OCI-LY3 (cell line): ENCODE results near the gene DAB1.

Experiments
- H2AFZ ChIP-seq: fragments of 200-600, 300-600 bp; shearing (Covaris generic); 2 replicates; pipeline ENCODE4 v1.6.0; 2014; ENCODE audit warnings: antibody characterized with exemption, low read depth, low read length
- H3K27ac ChIP-seq: fragments of 200-600, 300-600 bp; sonication (generic); 2 replicates; pipeline ENCODE4 v1.5.1; 2014; ENCODE audit warnings: mild to moderate bottlenecking, low read length, moderate library complexity, mixed read lengths
- H3K27me3 ChIP-seq: fragments of 200-600, 300-600 bp; sonication (generic); 2 replicates; pipeline ENCODE4 v1.6.1; 2014; ENCODE audit warnings: low read depth, low read length, mixed read lengths
- H3K36me3 ChIP-seq: fragments of 200-600, 300-600 bp; sonication (generic); replicated peaks from 2 replicates; pipeline ENCODE3; 2014; ENCODE audit warnings: low read depth, low read length, mixed read lengths
- H3K4me1 ChIP-seq: fragments of 300-600, 200-600 bp; sonication (generic); 2 replicates; pipeline ENCODE4 v1.6.1; 2014; ENCODE audit warnings: low read length, mixed read lengths
- H3K4me2 ChIP-seq: fragments of 200-600, 300-600 bp; sonication (generic); 2 replicates; pipeline ENCODE4 v1.6.1; 2014; ENCODE audit warnings: low read length, mixed read lengths
- H3K4me3 ChIP-seq: fragments of 300-600, 200-600 bp; sonication (generic); 2 replicates; pipeline ENCODE4 v1.5.1; 2014; ENCODE audit warnings: antibody characterized with exemption, mild to moderate bottlenecking, low read length, moderate library complexity
- H3K79me2 ChIP-seq: fragments of 300-600, 200-600 bp; shearing (Covaris generic); 2 replicates; pipeline ENCODE4 v1.6.1; 2014; ENCODE audit warnings: mild to moderate bottlenecking, low read length, mixed read lengths
- H3K9ac ChIP-seq: fragments of 300-600, 200-600 bp; shearing (Covaris generic); 2 replicates; pipeline ENCODE4 v1.6.0; 2014; ENCODE audit warnings: mild to moderate bottlenecking, low read length, moderate library complexity
- H3K9me3 ChIP-seq: fragments of 200-600, 300-600 bp; shearing (Covaris generic); 2 replicates; pipeline ENCODE4 v1.6.1; 2014; ENCODE audit warnings: low read length, mixed read lengths; ENCODE audit not compliant: insufficient read depth
- H4K20me1 ChIP-seq: fragments of 200-600, 300-600 bp; sonication (generic); 2 replicates; pipeline ENCODE4 v1.6.1; 2016; ENCODE audit warnings: low read length, mixed read lengths; ENCODE audit not compliant: insufficient read depth
- EZH2phosphoT487 ChIP-seq: fragments of 200-600 bp; shearing (Covaris generic); IDR thresholded peaks from 2 replicates; pipeline ENCODE4 v1.6.1; 2018; ENCODE audit warnings: antibody characterized with exemption, mixed run types, low read depth
- TF ChIP-seq, protein P1 (sequence below): fragments of 200-600, 300-600 bp; sonication (generic); IDR thresholded peaks from 2 replicates; pipeline ENCODE4 v1.5.1; 2014; ENCODE audit warnings: antibody characterized with exemption, low read length, low read depth

Gene DAB1

DNA sequence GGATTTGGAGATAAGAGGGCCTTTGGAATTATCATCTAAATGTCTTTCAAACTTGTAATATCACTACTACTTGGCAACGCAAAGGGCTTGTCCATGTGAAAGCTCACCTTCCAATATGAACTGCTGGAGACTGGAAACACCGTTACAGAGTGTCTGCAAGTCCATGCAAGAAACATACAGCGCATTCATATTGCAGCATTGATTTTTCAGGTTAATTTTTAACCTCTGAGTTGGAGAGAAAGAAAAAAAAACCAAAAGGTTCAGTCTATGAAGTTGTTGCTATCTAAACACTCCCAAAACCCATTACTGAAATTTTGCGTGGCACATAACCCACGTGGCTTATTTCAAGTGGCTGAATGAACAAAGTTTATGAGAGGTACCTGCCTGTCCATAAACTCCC lies 23.8 kb downstream of the DAB1 start:
- Histone ChIP-seq H3K79me2 (no peaks in the 10 kb centered on the region), H3K4me3 (no peak overlapping the region), H4K20me1 (no peaks in the 10 kb centered on the region), H3K4me1 (no peaks in the 10 kb centered on the region), H3K27me3 (no peaks in the 10 kb centered on the region), H3K9ac (no peak overlapping the region), H2AFZ (no peak overlapping the region), H3K9me3 (no peaks in the 10 kb centered on the region), H3K36me3 (no peaks in the 10 kb centered on the region), H3K4me2 (no peak overlapping the region), H3K27ac (no peak overlapping the region)
- TF ChIP-seq EZH2phosphoT487 = no peak
- TF ChIP-seq, protein P1, sequence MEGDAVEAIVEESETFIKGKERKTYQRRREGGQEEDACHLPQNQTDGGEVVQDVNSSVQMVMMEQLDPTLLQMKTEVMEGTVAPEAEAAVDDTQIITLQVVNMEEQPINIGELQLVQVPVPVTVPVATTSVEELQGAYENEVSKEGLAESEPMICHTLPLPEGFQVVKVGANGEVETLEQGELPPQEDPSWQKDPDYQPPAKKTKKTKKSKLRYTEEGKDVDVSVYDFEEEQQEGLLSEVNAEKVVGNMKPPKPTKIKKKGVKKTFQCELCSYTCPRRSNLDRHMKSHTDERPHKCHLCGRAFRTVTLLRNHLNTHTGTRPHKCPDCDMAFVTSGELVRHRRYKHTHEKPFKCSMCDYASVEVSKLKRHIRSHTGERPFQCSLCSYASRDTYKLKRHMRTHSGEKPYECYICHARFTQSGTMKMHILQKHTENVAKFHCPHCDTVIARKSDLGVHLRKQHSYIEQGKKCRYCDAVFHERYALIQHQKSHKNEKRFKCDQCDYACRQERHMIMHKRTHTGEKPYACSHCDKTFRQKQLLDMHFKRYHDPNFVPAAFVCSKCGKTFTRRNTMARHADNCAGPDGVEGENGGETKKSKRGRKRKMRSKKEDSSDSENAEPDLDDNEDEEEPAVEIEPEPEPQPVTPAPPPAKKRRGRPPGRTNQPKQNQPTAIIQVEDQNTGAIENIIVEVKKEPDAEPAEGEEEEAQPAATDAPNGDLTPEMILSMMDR = no peak

- Histone ChIP-seq H3K27ac (no peak overlapping the region), H3K4me2 (no peak overlapping the region), H3K27me3 (no peaks in the 10 kb centered on the region), H3K4me1 (no peaks in the 10 kb centered on the region), H4K20me1 (no peaks in the 10 kb centered on the region), H3K36me3 (no peaks in the 10 kb centered on the region), H3K4me3 (no peak overlapping the region), H3K79me2 (no peaks in the 10 kb centered on the region), H3K9ac (no peak overlapping the region), H3K9me3 (no peaks in the 10 kb centered on the region), H2AFZ (no peak overlapping the region)
- TF ChIP-seq EZH2phosphoT487 = no peak
- TF ChIP-seq, protein P1 = no peak
These were observed 30.7 kb downstream of the DAB1 start for GRCh38 chr1:57393058-57393584.

DNA sequence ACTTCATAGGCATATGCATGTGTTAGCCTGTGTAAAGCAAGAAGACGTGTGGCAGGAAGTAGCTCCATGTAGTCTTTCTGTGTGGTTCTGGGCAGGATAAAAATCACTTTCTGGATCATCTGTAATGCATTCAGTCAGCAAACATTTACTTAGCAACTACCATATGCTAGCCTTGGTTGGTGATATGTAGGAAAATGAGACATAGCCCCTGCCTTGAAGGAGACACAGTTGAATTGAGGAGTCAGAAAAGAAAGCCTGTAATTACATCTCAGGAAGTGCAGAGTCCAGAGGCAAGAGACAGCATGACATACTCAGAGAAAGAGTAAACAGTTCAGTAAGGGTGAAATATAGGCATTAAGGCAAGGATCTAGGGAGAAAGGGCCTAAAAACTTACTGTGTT lies 38.5 kb downstream of the DAB1 start:
- Histone ChIP-seq H3K9ac (no peak overlapping the region), H3K27me3 (no peaks in the 10 kb centered on the region), H3K4me1 (no peaks in the 10 kb centered on the region), H3K27ac (no peak overlapping the region), H2AFZ (no peak overlapping the region), H3K36me3 (no peaks in the 10 kb centered on the region), H3K79me2 (no peaks in the 10 kb centered on the region), H4K20me1 (no peaks in the 10 kb centered on the region), H3K9me3 (no peaks in the 10 kb centered on the region), H3K4me2 (no peak overlapping the region), H3K4me3 (no peak overlapping the region)
- TF ChIP-seq, protein P1 = no peak
- TF ChIP-seq EZH2phosphoT487 = no peak

DNA sequence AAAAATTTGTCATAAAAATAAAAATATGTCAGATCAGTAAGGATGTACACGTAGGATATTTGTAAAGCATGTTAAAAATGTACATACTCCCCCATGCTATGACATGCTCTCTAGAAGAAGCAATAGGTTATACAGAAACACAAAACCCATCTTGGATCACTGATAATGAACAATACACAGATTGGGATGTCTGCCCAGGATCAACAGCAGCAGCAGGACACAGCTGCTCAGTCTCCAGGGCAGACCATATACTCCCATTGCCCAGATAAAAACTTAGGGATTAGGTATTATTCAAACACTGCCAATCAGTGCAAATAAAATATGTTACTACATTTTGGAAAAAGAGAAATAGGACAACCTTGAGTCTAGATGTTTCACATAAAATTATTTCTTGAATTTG lies 39.0 kb downstream of the DAB1 start:
- no peaks in the 10 kb centered on the region for H3K27me3 ChIP-seq
- TF ChIP-seq EZH2phosphoT487 = no peak
- TF ChIP-seq, protein P1 = no peak

More for the DNA sequence above, 39.0 kb downstream of the DAB1 start:
- Histone ChIP-seq H3K79me2 (no peaks in the 10 kb centered on the region), H3K9ac (no peak overlapping the region), H4K20me1 (no peaks in the 10 kb centered on the region), H3K4me2 (no peak overlapping the region), H2AFZ (no peak overlapping the region), H3K36me3 (no peaks in the 10 kb centered on the region), H3K4me3 (no peak overlapping the region), H3K9me3 (no peaks in the 10 kb centered on the region), H3K4me1 (no peaks in the 10 kb centered on the region), H3K27ac (no peak overlapping the region)
